ENCODE measurements around the gene CUZD1. TPM values are rescaled to one million over a fixed set of nuclear protein-coding genes. Genes with fewer than 3 reads are reported as not detected.

The CUZD1 gene
- total and polyA plus RNA-seq, 9 of the 15 experiments (the other 6 are each of a cell fraction or from before 2014, with no cell fraction given), result 0.51 to 1.7 (median 1.1) TPM

DNA sequence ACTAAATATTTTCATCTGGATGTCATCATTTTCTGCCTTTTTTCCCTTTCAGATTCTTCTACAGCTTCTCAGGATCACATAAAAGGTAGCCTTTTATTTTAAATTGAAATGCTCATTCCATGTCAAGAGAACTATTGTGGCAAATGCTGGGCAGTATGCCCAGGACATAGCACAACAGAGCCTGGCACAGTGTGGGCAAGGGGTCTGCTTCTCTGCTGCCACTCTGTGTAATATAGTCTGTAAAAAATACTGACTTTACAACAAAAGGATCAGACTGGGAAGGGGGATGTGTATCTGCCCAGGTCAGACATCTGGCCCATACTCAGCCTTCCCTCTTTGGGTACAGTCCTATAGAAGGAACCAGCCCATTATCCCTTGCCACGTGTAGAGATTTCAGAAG is 62.7 kb downstream of the CUZD1 start:
- DNase-seq (ENCODE audit: extremely low read depth in 1 of 4, low spot score in 3 of 4), result no peak
- ATAC-seq, result no peak
- no peaks in the 10 kb centered on the region for H3K4me1 ChIP-seq (replicated peaks in 1 of 2; ENCODE audit: control insufficient read depth in 2 of 2, insufficient read depth in 2 of 2, low read length in 2 of 2)
- in situ Hi-C loops (cut with MboI) (no loop called here), intact Hi-C loops (cut with micrococcal nuclease) (no loop called here)
- no peak overlapping the region for H3K4me3 ChIP-seq
- no peak overlapping the region for H3K27ac ChIP-seq (ENCODE audit: extremely low read depth, low read depth, low read length)
- H3K36me3 ChIP-seq (ENCODE audit: control insufficient read depth, insufficient read depth, low read length), result no peaks in the 10 kb centered on the region
- H3K9me3 ChIP-seq (replicated peaks; ENCODE audit: control insufficient read depth, insufficient read depth, low read depth, low read length), result no peaks in the 10 kb centered on the region
- no peak for TF ChIP-seq TSC22D4 (tag; IDR thresholded peaks at IDR 0.05)
- no peak for TF ChIP-seq KAT2B (IDR thresholded peaks at IDR 0.05; ENCODE audit: low read depth, low read length)
- TF ChIP-seq ETS2 (tag; IDR thresholded peaks at IDR 0.05; ENCODE audit: borderline replicate concordance, poor library complexity, severe bottlenecking), result no peak
- no peak for TF ChIP-seq WHSC1 (IDR thresholded peaks at IDR 0.05; ENCODE audit: low read length)
- TF ChIP-seq XRCC3 (IDR thresholded peaks at IDR 0.05), result no peak
- TF ChIP-seq CREBBP (IDR thresholded peaks at IDR 0.05; ENCODE audit: low read depth, low read length), result no peak
- TF ChIP-seq, protein P1, sequence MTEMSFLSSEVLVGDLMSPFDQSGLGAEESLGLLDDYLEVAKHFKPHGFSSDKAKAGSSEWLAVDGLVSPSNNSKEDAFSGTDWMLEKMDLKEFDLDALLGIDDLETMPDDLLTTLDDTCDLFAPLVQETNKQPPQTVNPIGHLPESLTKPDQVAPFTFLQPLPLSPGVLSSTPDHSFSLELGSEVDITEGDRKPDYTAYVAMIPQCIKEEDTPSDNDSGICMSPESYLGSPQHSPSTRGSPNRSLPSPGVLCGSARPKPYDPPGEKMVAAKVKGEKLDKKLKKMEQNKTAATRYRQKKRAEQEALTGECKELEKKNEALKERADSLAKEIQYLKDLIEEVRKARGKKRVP (CRISPR knock-in tag; IDR thresholded peaks at IDR 0.05), result no peak
- H3K27me3 ChIP-seq (ENCODE audit: control insufficient read depth in 2 of 2, insufficient read depth in 2 of 2, low read length in 2 of 2), result no peaks in the 10 kb centered on the region
- no peak overlapping the region for H3K9ac ChIP-seq (ENCODE audit: insufficient read depth in 1 of 2, low read depth in 2 of 2, low read length in 2 of 2)
- WGBS (ENCODE audit: insufficient coverage, low coverage, missing lambda C conversion rate), result 13% methylated on average over 1 of the region's 1 CpG
- no peaks in the 10 kb centered on the region for H4K20me1 ChIP-seq (replicated peaks; ENCODE audit: control insufficient read depth, insufficient read depth, low read length)
- no peaks in the 10 kb centered on the region for H3K9me1 ChIP-seq (ENCODE audit: control insufficient read depth, insufficient read depth, low read length)
- H3K4me2 ChIP-seq (ENCODE audit: insufficient read depth, low read length), result no peak overlapping the region
- no peak overlapping the region for H2AFZ ChIP-seq (ENCODE audit: low read depth, low read length)
- no TSS peak for BruUV-seq (replicated peaks)
- CTCF ChIA-PET (ENCODE audit: low intra/inter-chr PET ratio), result no interaction called here
- no peaks in the 10 kb centered on the region for H3K79me2 ChIP-seq (ENCODE audit: control insufficient read depth, insufficient read depth, low read length)
- FAIRE-seq, result no peak
- POLR2A ChIA-PET, result no interaction called here

Other genes with a start within 250 kb of the CUZD1 start
- not detected in 2 replicates for gene C10orf120, start 146.0 kb downstream of the CUZD1 start, total RNA-seq (2014; rRNA removed)
- gene C10orf120, start 146.0 kb downstream of the CUZD1 start, total RNA-seq (2014; rRNA removed; fragmentation: Illumina TruSeq; extraction: Trizol), result not detected in 2 replicates
- not detected in 2 replicates for gene C10orf120, start 146.0 kb downstream of the CUZD1 start, total RNA-seq (2015; rRNA removed; fragmentation: Illumina TruSeq; extraction: Trizol)
- gene C10orf120, start 146.0 kb downstream of the CUZD1 start, total RNA-seq (2021), result not detected in 2 replicates
- not detected in 2 replicates for gene C10orf120, start 146.0 kb downstream of the CUZD1 start, polyA plus RNA-seq (2011; rRNA removed)
- not detected in 2 replicates for gene C10orf120, start 146.0 kb downstream of the CUZD1 start, polyA plus RNA-seq (2014; fragmentation: Illumina TruSeq; extraction: Trizol)
- not detected for gene C10orf120, start 146.0 kb downstream of the CUZD1 start, polyA plus RNA-seq (2014; fragmentation: Nextera tagmentation; extraction: Ambion mirVana)
- not detected in 2 replicates for gene C10orf120, start 146.0 kb downstream of the CUZD1 start, polyA plus RNA-seq (2014; rRNA removed)
- gene FAM24B, start 33.7 kb upstream of the CUZD1 start, total RNA-seq (2014; rRNA removed), result 6.4 and 9.4 TPM in 2 replicates
- gene FAM24B, start 33.7 kb upstream of the CUZD1 start, total RNA-seq (2014; rRNA removed; fragmentation: Illumina TruSeq; extraction: Trizol), result 7.6 and 8.5 TPM in 2 replicates
- gene FAM24B, start 33.7 kb upstream of the CUZD1 start, total RNA-seq (2015; rRNA removed; fragmentation: Illumina TruSeq; extraction: Trizol), result 5.9 and 7.1 TPM in 2 replicates
- gene FAM24B, start 33.7 kb upstream of the CUZD1 start, total RNA-seq (2021), result 5.9 and 8.7 TPM in 2 replicates
- gene FAM24B, start 33.7 kb upstream of the CUZD1 start, polyA plus RNA-seq (2011; rRNA removed), result 6.0 and 8.4 TPM in 2 replicates
- gene FAM24B, start 33.7 kb upstream of the CUZD1 start, polyA plus RNA-seq (2014; fragmentation: Illumina TruSeq; extraction: Trizol), result 7.9 and 9.2 TPM in 2 replicates
- 10 to 100 TPM; 14.5 to 19.6 TPM for gene FAM24B, start 33.7 kb upstream of the CUZD1 start, polyA plus RNA-seq (2014; fragmentation: Nextera tagmentation; extraction: Ambion mirVana)
- gene FAM24B, start 33.7 kb upstream of the CUZD1 start, polyA plus RNA-seq (2014; rRNA removed), result 14.5 TPM in 2 replicates
- not detected in 2 replicates for gene FAM24A, start 64.8 kb upstream of the CUZD1 start, total RNA-seq (2014; rRNA removed)
- not detected in 2 replicates for gene FAM24A, start 64.8 kb upstream of the CUZD1 start, total RNA-seq (2014; rRNA removed; fragmentation: Illumina TruSeq; extraction: Trizol)
- gene FAM24A, start 64.8 kb upstream of the CUZD1 start, total RNA-seq (2015; rRNA removed; fragmentation: Illumina TruSeq; extraction: Trizol), result not detected in 2 replicates
- not detected in 2 replicates for gene FAM24A, start 64.8 kb upstream of the CUZD1 start, total RNA-seq (2021)
- not detected in 2 replicates for gene FAM24A, start 64.8 kb upstream of the CUZD1 start, polyA plus RNA-seq (2011; rRNA removed)
- gene FAM24A, start 64.8 kb upstream of the CUZD1 start, polyA plus RNA-seq (2014; fragmentation: Illumina TruSeq; extraction: Trizol), result not detected in 2 replicates
- not detected for gene FAM24A, start 64.8 kb upstream of the CUZD1 start, polyA plus RNA-seq (2014; fragmentation: Nextera tagmentation; extraction: Ambion mirVana)
- not detected in 2 replicates for gene FAM24A, start 64.8 kb upstream of the CUZD1 start, polyA plus RNA-seq (2014; rRNA removed)
- gene C10orf88, start 108.4 kb upstream of the CUZD1 start, total RNA-seq (2014; rRNA removed), result 5.5 and 7.5 TPM in 2 replicates
- gene C10orf88, start 108.4 kb upstream of the CUZD1 start, total RNA-seq (2014; rRNA removed; fragmentation: Illumina TruSeq; extraction: Trizol), result 9.2 and 10.8 TPM in 2 replicates
- gene C10orf88, start 108.4 kb upstream of the CUZD1 start, total RNA-seq (2015; rRNA removed; fragmentation: Illumina TruSeq; extraction: Trizol), result 6.2 and 7.5 TPM in 2 replicates
- 6.5 and 7.8 TPM in 2 replicates for gene C10orf88, start 108.4 kb upstream of the CUZD1 start, total RNA-seq (2021)
- gene C10orf88, start 108.4 kb upstream of the CUZD1 start, polyA plus RNA-seq (2011; rRNA removed), result 4.8 and 7.5 TPM in 2 replicates
- gene C10orf88, start 108.4 kb upstream of the CUZD1 start, polyA plus RNA-seq (2014; fragmentation: Illumina TruSeq; extraction: Trizol), result 9.6 and 10.1 TPM in 2 replicates
- 1 to 10 TPM; 2.5 to 3.0 TPM for gene C10orf88, start 108.4 kb upstream of the CUZD1 start, polyA plus RNA-seq (2014; fragmentation: Nextera tagmentation; extraction: Ambion mirVana)
- 5.4 and 6.7 TPM in 2 replicates for gene C10orf88, start 108.4 kb upstream of the CUZD1 start, polyA plus RNA-seq (2014; rRNA removed)
- 10.5 and 13.2 TPM in 2 replicates for gene PSTK, start 134.5 kb upstream of the CUZD1 start, total RNA-seq (2014; rRNA removed)
- gene PSTK, start 134.5 kb upstream of the CUZD1 start, total RNA-seq (2014; rRNA removed; fragmentation: Illumina TruSeq; extraction: Trizol), result 16.3 and 18.9 TPM in 2 replicates
- gene PSTK, start 134.5 kb upstream of the CUZD1 start, total RNA-seq (2015; rRNA removed; fragmentation: Illumina TruSeq; extraction: Trizol), result 12.7 and 13.8 TPM in 2 replicates
- gene PSTK, start 134.5 kb upstream of the CUZD1 start, total RNA-seq (2021), result 14.3 and 17.0 TPM in 2 replicates
- 18.9 and 21.5 TPM in 2 replicates for gene PSTK, start 134.5 kb upstream of the CUZD1 start, polyA plus RNA-seq (2011; rRNA removed)
- gene PSTK, start 134.5 kb upstream of the CUZD1 start, polyA plus RNA-seq (2014; fragmentation: Illumina TruSeq; extraction: Trizol), result 16.3 and 16.4 TPM in 2 replicates
- gene PSTK, start 134.5 kb upstream of the CUZD1 start, polyA plus RNA-seq (2014; fragmentation: Nextera tagmentation; extraction: Ambion mirVana), result 10 to 100 TPM; 46.5 to 49.7 TPM
- gene PSTK, start 134.5 kb upstream of the CUZD1 start, polyA plus RNA-seq (2014; rRNA removed), result 19.3 and 23.3 TPM in 2 replicates
- gene IKZF5, start 162.9 kb upstream of the CUZD1 start, total RNA-seq (2014; rRNA removed), result 3.8 and 5.4 TPM in 2 replicates
- gene IKZF5, start 162.9 kb upstream of the CUZD1 start, total RNA-seq (2014; rRNA removed; fragmentation: Illumina TruSeq; extraction: Trizol), result 6.1 and 8.5 TPM in 2 replicates
- 4.4 and 5.4 TPM in 2 replicates for gene IKZF5, start 162.9 kb upstream of the CUZD1 start, total RNA-seq (2015; rRNA removed; fragmentation: Illumina TruSeq; extraction: Trizol)
- gene IKZF5, start 162.9 kb upstream of the CUZD1 start, total RNA-seq (2021), result 11.3 and 12.7 TPM in 2 replicates
- 12.4 and 12.5 TPM in 2 replicates for gene IKZF5, start 162.9 kb upstream of the CUZD1 start, polyA plus RNA-seq (2011; rRNA removed)
- 12.9 and 19.6 TPM in 2 replicates for gene IKZF5, start 162.9 kb upstream of the CUZD1 start, polyA plus RNA-seq (2014; fragmentation: Illumina TruSeq; extraction: Trizol)
- gene IKZF5, start 162.9 kb upstream of the CUZD1 start, polyA plus RNA-seq (2014; fragmentation: Nextera tagmentation; extraction: Ambion mirVana), result 10 to 100 TPM; 11.2 to 13.8 TPM
- 8.5 and 13.6 TPM in 2 replicates for gene IKZF5, start 162.9 kb upstream of the CUZD1 start, polyA plus RNA-seq (2014; rRNA removed)
- 2.9 TPM in 2 replicates for gene ACADSB, start 163.1 kb upstream of the CUZD1 start, total RNA-seq (2014; rRNA removed)
- gene ACADSB, start 163.1 kb upstream of the CUZD1 start, total RNA-seq (2014; rRNA removed; fragmentation: Illumina TruSeq; extraction: Trizol), result 4.0 and 5.7 TPM in 2 replicates
- gene ACADSB, start 163.1 kb upstream of the CUZD1 start, total RNA-seq (2015; rRNA removed; fragmentation: Illumina TruSeq; extraction: Trizol), result 4.6 TPM in 2 replicates
- gene ACADSB, start 163.1 kb upstream of the CUZD1 start, total RNA-seq (2021), result 7.8 and 8.0 TPM in 2 replicates
- gene ACADSB, start 163.1 kb upstream of the CUZD1 start, polyA plus RNA-seq (2011; rRNA removed), result 8.0 TPM in 2 replicates
- 5.0 and 5.8 TPM in 2 replicates for gene ACADSB, start 163.1 kb upstream of the CUZD1 start, polyA plus RNA-seq (2014; fragmentation: Illumina TruSeq; extraction: Trizol)
- 1 to 10 TPM; 4.7 to 9.1 TPM for gene ACADSB, start 163.1 kb upstream of the CUZD1 start, polyA plus RNA-seq (2014; fragmentation: Nextera tagmentation; extraction: Ambion mirVana)
- 5.5 and 6.0 TPM in 2 replicates for gene ACADSB, start 163.1 kb upstream of the CUZD1 start, polyA plus RNA-seq (2014; rRNA removed)